Activated T-helper 1 cell treated with Interleukin-2 at 50 U/mL for 16 hours (primary cell): ENCODE results near the gene SLC30A10.
"Not testable (repeated sequence)": the region's sequence is repeated elsewhere in the genome, so short reads cannot be mapped to it uniquely, and the experiment has no call there.

ENCODE experiments used
- DNase-seq: peaks from one replicate; pipeline ENCODE4 v3.0.0-alpha.2; 2020; ENCODE audit warnings: low read depth

Gene SLC30A10

GRCh38 chr1:219927298-219927955 lies 930 bp downstream of the SLC30A10 start:
- no peak for DNase-seq

- DNase-seq: no peak
Measured at GRCh38 chr1:219926363-219926998, 1.9 kb downstream of the SLC30A10 start.

- no peak for DNase-seq
Measured at GRCh38 chr1:219924342-219924741, 4.0 kb downstream of the SLC30A10 start.

- DNase-seq: no peak
Measured at GRCh38 chr1:219917851-219918466, 10.4 kb downstream of the SLC30A10 start.

- DNase-seq: no peak
Measured at GRCh38 chr1:219917281-219917680, 11.1 kb downstream of the SLC30A10 start.

GRCh38 chr1:219916257-219916656 lies 12.1 kb downstream of the SLC30A10 start:
- DNase-seq: no peak

- no peak for DNase-seq
Measured at GRCh38 chr1:219913005-219913770, 15.2 kb downstream of the SLC30A10 start.

- DNase-seq: no peak
Measured at GRCh38 chr1:219910716-219911115, 17.6 kb downstream of the SLC30A10 start.

GRCh38 chr1:219909476-219909875 lies 18.9 kb downstream of the SLC30A10 start:
- no peak for DNase-seq

- no peak for DNase-seq
Measured at GRCh38 chr1:219908170-219908569, 20.2 kb downstream of the SLC30A10 start.

GRCh38 chr1:219907772-219908070 lies 20.6 kb downstream of the SLC30A10 start:
- no peak for DNase-seq

GRCh38 chr1:219906924-219907771 lies 21.2 kb downstream of the SLC30A10 start:
- no peak for DNase-seq

- DNase-seq: not testable (repeated sequence)
Measured at GRCh38 chr1:219906565-219906923, 21.8 kb downstream of the SLC30A10 start.

- no peak for DNase-seq
Measured at GRCh38 chr1:219905524-219905923, 22.8 kb downstream of the SLC30A10 start.

GRCh38 chr1:219904934-219905333 lies 23.4 kb downstream of the SLC30A10 start:
- DNase-seq: no peak

GRCh38 chr1:219903353-219903871 lies 24.9 kb downstream of the SLC30A10 start:
- DNase-seq: no peak

GRCh38 chr1:219902951-219903350 lies 25.4 kb downstream of the SLC30A10 start:
- no peak for DNase-seq

GRCh38 chr1:219900882-219901281 lies 27.5 kb downstream of the SLC30A10 start:
- DNase-seq: no peak

GRCh38 chr1:219900201-219900600 lies 28.2 kb downstream of the SLC30A10 start:
- no peak for DNase-seq

- DNase-seq: no peak
Measured at GRCh38 chr1:219898375-219898774, 30.0 kb downstream of the SLC30A10 start.

- DNase-seq: no peak
Measured at GRCh38 chr1:219897914-219898313, 30.4 kb downstream of the SLC30A10 start.

- DNase-seq: not testable (repeated sequence)
Measured at GRCh38 chr1:219892271-219892670, 36.1 kb downstream of the SLC30A10 start.
